GM21526 (cell line): ENCODE measurements around the gene RILP.
A peak's percentile ranks its signal among the peaks of the same experiment; 100 is the strongest.

ENCODE experiments used
- ATAC-seq: cut with Tn5 transposase; IDR thresholded peaks from one replicate; pipeline ENCODE4 v1.9.1; 2021; ENCODE audit warnings: moderate library complexity; ENCODE audit not compliant: unreplicated experiment, low FRiP score

RILP gene

DNA sequence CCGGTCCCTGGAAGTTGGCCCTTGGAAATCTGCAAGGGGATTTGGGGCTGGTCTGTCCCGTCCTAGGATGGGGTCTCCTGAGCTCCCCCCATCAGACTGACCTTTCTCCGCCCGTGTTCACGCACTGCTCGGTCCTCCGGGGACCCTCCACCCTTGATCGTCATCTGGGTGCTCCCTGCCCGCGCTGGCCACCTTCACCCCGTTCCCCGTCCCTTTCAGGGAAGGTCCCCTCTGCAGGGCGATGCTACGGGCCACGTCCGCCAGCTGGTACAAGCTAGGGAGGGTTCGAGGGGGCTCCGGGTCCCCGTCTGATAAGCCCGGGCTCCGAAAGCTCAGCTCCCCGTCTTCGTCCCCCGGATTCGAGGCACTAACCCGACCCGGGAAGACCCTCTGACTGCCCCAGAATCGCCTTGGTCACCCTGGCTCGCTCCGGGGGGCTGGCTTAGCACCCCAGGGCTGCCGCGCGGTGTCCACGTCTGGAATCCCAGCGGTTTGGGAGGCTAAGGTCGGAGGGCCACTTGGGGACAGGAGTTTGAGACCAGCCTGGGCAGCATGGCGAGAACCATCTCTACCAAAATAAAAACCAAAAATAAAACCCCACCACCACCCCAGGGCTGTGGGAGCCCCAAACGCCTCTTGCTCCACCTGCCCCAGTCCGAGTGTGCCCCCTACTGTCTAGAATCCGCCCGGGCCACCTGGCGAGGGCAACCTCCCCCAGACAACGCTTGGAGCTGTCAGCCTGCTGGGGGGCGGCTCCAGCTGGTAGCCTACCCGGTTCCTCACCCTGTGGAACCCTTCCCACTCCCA lies 20.0 kb downstream of the RILP start:
- no peak for ATAC-seq

GRCh38 chr17:1628856-1629503 lies 20.7 kb downstream of the RILP start:
- ATAC-seq = peak; percentile 43

DNA sequence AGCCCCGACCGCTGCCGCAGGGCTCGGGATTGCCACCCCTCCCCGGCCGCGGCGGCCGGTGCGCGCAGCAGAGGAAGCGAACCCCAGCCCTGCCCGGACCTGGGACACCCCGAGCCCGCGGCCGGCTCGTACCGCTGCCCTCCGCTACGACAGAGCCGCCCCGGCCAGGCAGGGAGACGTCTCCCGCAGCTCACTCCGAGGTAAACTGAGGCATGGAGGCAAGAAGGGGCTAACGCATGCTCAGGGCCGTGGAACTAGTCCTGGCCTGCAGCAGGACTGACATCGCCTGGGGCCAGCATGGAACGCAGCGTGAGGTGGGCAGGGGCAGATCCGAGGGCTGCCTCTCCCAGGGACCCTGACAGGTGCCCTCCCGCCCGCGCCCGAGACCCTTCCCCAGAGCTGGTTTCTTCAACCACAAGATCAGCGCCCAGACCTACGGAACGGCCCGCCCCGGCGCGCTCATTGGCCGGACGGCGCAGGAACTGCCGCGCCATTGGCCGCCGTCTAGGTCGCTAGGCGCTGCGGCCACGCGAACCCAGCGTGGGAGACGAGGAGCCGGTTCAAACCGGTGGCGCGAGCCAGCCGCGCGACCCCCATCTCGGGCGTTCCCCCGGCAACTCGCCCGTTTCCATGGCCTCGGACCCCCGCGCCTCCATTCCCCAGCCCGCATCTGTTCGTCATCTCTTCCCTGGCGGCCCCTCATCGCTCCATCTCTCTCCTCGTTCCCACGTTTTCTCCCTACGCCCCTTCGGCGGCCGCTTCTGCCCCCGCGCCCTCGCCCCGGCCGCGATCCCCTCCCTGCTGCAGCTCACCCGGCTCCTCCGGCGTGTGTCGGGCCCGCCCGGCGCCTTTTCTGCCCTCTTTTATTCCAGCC lies 21.4 kb downstream of the RILP start, which contains the start of gene SLC43A2:
SLC43A2 (minus strand) TSS at position 853 of the 874 bp plus-strand sequence. CDS start 960 bp downstream, outside the sequence.
- ATAC-seq = peak; percentile 45

DNA sequence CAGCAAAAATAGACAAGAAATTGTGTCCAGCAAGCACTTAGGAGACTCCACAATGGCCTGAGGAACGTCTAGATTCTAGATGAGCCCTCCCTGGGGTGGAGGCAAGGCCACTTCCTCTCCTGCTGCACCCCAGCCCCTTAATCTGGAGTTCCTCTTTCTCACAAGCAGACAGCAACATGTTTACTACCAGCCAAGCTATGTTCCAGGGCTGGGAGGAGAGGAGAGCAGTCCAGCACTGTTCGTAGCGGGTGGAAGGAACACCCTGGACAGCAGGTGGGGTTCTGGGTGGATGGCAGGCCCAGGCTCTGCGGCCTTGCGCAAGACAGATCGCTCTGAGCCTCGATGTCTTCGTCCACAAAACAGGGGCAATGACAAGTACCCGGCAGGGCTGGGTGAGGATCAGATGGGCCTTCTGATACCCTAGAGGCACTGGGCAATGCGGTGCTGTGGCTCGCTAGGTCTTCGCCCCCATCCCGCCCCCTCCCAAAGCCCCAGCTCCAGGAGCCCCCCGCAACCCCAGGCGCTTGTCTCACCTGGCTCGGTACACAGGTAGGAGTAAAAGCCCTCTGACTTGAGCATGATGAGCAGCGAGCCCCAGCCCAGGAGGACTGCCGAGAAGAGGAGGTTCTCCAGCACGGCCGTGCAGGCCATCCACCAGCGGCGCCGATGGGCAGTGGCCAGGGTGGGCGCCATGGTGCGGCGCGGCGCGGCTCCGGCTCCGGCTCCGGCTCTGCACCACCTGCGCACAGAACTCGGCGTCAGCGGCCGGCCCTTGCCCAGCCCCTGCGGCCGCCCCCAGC lies 22.3 kb downstream of the RILP start:
- ATAC-seq = no peak

- no peak for ATAC-seq
Measured at GRCh38 chr17:1626333-1626732, 23.3 kb downstream of the RILP start.

DNA sequence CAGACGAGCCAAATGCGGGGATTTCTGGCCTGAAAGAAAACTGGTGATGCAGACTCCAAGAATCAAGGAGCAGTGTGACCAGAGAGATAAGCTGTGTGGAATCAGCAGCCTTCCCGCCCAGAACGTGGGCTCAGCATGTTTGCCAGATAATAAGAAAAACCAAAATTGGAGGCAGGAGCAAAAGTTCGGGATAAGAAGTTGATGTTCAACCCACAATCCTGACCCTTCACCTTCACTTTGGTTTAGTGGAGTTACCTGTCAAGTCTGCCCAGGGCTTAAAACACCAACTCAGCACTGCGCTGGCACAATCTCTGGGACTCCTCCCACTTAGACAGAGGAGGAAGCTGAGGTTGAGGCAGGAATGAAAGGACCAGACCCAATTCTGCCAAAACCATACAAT lies 24.1 kb downstream of the RILP start:
- no peak for ATAC-seq

GRCh38 chr17:1625053-1625452 lies 24.6 kb downstream of the RILP start:
- no peak for ATAC-seq

- no peak for ATAC-seq
Measured at GRCh38 chr17:1624650-1625049, 25.0 kb downstream of the RILP start.

GRCh38 chr17:1623057-1623630 lies 26.5 kb downstream of the RILP start:
- no peak for ATAC-seq

DNA sequence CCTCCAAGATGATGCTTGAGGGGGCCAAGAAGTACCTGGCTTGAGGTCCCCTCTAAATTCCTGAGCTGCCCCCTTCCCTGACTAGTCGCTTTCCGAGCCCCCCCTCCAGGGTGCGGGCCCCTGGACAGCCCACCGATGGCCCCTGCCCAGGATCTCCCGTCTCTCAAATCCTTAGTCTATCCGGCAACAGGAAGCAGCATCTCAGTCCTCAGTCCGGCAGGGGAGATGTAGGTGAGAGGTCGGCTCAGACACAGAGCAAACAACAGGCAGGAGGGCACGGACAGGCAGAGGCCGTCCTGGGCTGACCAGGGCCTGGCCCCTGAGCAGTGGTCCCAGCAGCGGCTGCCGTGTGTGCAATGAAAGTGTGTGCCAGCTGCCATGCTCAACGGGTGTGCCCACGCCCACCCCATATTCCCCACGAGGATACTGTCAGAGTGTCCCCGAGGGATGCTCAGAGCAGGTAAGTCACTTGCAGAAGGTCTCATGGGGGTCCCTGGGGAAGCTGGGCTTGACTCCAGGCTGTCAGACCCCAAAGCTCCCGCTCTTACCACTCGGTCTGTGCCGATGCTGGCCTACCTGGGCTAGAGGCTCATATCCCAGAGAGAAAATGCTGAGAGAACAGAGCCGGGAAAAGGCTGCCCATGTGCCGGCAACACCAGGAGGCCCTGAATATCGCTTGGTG lies 28.3 kb downstream of the RILP start:
- no peak for ATAC-seq

GRCh38 chr17:1620486-1620885 lies 29.2 kb downstream of the RILP start:
- ATAC-seq = no peak

- ATAC-seq = no peak
Measured at GRCh38 chr17:1617620-1618174, 32.0 kb downstream of the RILP start.

- ATAC-seq = no peak
Measured at GRCh38 chr17:1616101-1616500, 33.6 kb downstream of the RILP start.

- ATAC-seq = no peak
Measured at GRCh38 chr17:1612400-1612799, 37.3 kb downstream of the RILP start.

DNA sequence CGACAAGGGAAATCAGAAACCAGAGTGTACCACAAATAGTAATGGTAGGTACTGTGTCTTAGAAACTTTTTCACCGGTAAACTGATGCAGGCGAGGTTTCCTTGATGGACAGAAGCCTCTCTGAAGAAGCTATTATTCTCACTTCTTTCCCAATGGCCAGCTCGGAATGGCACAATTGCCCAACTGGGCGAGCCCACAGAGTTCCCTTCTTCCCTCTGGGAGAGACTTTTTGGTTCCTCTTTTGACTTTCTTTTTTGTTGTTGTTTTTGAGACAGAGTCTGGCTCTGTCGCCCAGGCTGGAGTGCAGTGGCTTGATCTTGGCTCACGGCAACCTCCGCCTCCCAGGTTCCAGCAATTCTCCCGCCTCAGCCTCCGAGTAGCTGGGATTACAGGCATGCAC lies 38.0 kb downstream of the RILP start:
- ATAC-seq = no peak

- ATAC-seq = no peak
Measured at GRCh38 chr17:1608676-1609075, 41.0 kb downstream of the RILP start.

DNA sequence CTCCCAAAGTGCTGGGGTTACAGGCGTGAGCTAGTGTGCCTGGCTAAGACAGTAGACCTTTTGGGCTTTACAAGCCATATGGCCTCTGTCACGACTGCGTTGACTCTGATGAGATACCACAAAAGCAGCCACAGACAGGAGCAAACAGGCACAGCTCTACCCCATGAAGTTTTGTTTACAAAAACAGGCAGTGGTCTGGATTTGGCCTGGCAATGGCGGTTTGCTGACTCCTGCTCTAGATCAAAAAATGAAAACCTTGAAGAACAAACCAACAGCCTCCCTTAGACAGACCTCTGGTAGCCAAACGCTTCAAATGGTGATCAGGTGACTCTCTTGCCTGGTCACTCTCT lies 41.7 kb downstream of the RILP start:
- no peak for ATAC-seq

GRCh38 chr17:1606352-1606985 lies 43.2 kb downstream of the RILP start:
- no peak for ATAC-seq
